Activated CD4-positive, alpha-beta T cell treated with anti-CD3 and anti-CD28 coated beads for 36 hours (primary cell): ENCODE data around the gene CA9. TPM values are rescaled to one million over a fixed set of nuclear protein-coding genes. Genes with fewer than 3 reads are reported as not detected.

ENCODE experiments used
- ATAC-seq: fragments of 200-7000 bp; cut with Tn5 transposase; one replicate; pipeline ENCODE4 v1.10.0; 2021; ENCODE audit warnings: mild to moderate bottlenecking, moderate library complexity
- CTCF ChIA-PET: fragments of 350-600 bp; sonication (Branson Sonifier 250); formaldehyde crosslinking; loops from one replicate; lab custom pipeline; 2021; ENCODE audit warnings: antibody characterized with exemption; lab: Charles Lee
- POLR2A ChIA-PET: fragments of 350-600 bp; sonication (Branson Sonifier 250); formaldehyde crosslinking; loops from one replicate; lab custom pipeline; 2021; ENCODE audit warnings: antibody characterized with exemption, inconsistent platforms; lab: Charles Lee
- DNase-seq: peaks from one replicate; pipeline ENCODE4 v3.0.0-alpha.2; 2020
- H3K27ac Mint-ChIP-seq: one replicate; pipeline ENCODE4 v1.8.0; 2021; ENCODE audit warnings: mixed read lengths
- H3K27me3 Mint-ChIP-seq: one replicate; pipeline ENCODE4 v1.8.0; 2021; ENCODE audit warnings: mixed read lengths
- H3K36me3 Mint-ChIP-seq: one replicate; pipeline ENCODE4 v1.8.0; 2021; ENCODE audit warnings: low read depth, mixed read lengths
- H3K4me1 Mint-ChIP-seq: one replicate; pipeline ENCODE4 v1.8.0; 2021; ENCODE audit warnings: mixed read lengths
- H3K4me3 Mint-ChIP-seq: one replicate; pipeline ENCODE4 v1.8.0; 2021; ENCODE audit warnings: mild to moderate bottlenecking, moderate library complexity, mixed read lengths
- H3K9me3 Mint-ChIP-seq: one replicate; pipeline ENCODE4 v1.8.0; 2021; ENCODE audit warnings: low read depth, mixed read lengths
- intact Hi-C, 2 experiments: fragments of 100-400 bp; cut with DNase I in 1 of 2; cut with micrococcal nuclease in 1 of 2; formaldehyde crosslinking; loops; one replicate each; pipeline versions ENCODE4 v1.14.2 to v1.15.1; 2022 to 2024; cut with DNase I, micrococcal nuclease
- total RNA-seq, 2 experiments: library from RNA; stranded (reverse); gene quantifications; one replicate each; pipeline ENCODE4 v1.2.3, GENCODE V29; 2021

The CA9 gene
- total RNA-seq, 2 experiments from 2014 or later, result 2.9 to 3.1 TPM

DNA sequence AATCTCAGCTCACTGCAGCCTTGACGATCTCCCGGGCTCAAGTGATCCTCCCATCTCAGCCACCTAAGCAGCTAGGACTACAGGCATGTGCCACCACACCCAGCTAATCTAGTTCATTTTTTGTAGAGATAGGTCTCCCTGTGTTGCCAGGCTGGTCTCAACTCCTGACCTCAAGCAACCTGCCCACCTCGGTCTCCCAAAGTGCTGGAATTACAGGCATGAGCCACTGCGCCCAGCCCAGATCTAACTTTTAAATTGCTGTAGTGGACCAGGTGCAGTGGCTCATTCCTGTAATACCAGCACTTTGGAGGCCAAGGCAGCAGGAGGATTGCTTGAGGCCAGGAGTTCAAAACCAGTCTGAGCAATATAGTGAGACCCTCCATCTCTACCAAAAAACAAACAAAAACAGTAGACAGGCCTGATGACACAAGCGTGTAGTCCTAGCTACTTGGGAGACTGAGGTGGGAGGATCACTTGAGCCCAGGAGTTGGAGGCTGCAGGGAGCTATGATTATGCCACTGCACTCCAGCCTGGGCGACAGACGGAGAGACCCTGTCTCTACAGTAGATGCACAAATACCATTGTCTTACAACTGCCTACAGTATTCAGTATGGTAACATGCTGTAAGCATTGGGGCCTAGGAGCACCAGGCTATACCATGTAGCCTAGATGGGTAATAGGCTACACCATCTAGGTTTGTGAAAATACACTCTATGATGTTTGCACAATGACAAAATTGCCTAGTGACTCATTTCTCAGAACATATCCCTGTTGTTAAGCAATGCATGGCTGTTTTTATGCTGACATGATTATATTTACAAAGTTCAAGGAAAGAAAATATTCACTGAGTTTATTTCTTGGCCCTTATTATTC lies 21.5 kb upstream of the CA9 start:
- Mint-ChIP-seq H3K36me3 (peaks cover 11% of the 10 kb centered on the region), H3K4me1 (peaks cover 58% of the 10 kb centered on the region), H3K9me3 (no peaks in the 10 kb centered on the region), H3K4me3 (no peak overlapping the region), H3K27ac (peak overlapping the region; percentile 97), H3K27me3 (no peaks in the 10 kb centered on the region)
- ChIA-PET CTCF (interaction anchor here (0.7 kb wide), 1 partner anchor 148 kb away, joined by 3 read pairs; no protein-coding TSS in a partner anchor), POLR2A (no interaction called here)
- ATAC-seq (peak; percentile 15), DNase-seq (no peak)
- intact Hi-C loops, result loop anchor here in 1 of 2 experiments (10.0 kb wide), 1 partner anchor 383 kb away; the partner anchor contains the start of gene RECK

DNA sequence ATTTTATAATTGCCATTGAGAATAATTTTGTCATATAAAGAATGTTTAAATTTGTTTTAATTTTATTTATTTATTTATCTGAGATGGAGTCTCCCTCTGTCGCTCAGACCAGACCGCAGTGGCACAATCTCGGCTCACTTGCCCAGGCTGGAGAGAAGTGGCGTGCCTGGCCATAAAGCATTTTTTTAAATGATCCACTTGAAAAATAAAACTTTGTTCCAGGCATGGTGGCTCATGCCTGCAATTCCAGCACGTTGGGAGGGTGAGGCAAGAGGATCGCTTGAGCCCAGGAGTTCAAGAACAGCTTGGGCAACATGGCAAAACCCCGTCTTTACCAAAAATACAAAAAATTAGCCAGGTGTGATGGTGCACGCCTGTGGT lies 20.9 kb upstream of the CA9 start:
- ChIA-PET POLR2A (no interaction called here), CTCF (no interaction called here)
- Mint-ChIP-seq H3K4me3 (no peak overlapping the region), H3K9me3 (no peaks in the 10 kb centered on the region), H3K36me3 (peaks cover 11% of the 10 kb centered on the region), H3K27ac (no peak overlapping the region), H3K27me3 (peaks cover under 1% of the 10 kb centered on the region), H3K4me1 (peaks cover 57% of the 10 kb centered on the region)
- no peak for ATAC-seq
- no peak for DNase-seq
- intact Hi-C loops, result loop anchor here in 1 of 2 experiments (10.0 kb wide), 1 partner anchor 382 kb away; the partner anchor contains the start of gene RECK

DNA sequence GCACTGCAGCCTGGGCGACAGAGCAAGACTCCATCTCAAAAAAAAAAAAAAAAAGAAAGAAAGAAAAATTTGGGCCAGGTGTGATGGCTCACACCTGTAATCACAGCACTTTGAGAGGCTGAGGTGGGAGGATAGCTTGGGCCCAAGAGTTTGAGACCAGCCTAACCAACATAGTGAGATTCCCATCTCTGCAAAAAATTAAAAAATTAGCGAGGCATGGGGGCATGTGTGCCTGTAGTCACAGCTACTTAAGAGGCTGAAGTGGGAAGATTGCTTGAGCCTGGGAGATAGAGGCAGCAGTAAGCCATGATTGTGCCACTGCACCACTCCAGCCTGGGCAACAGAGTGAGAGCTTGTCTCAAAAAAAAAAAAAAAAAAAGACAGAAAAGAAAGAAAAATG lies 20.1 kb upstream of the CA9 start:
- intact Hi-C loops, result loop anchor here in 1 of 2 experiments (10.0 kb wide), 1 partner anchor 381 kb away; the partner anchor contains the start of gene RECK
- Mint-ChIP-seq H3K4me3 (no peak overlapping the region), H3K27ac (no peak overlapping the region), H3K36me3 (peaks cover 11% of the 10 kb centered on the region), H3K9me3 (no peaks in the 10 kb centered on the region), H3K4me1 (peaks cover 51% of the 10 kb centered on the region), H3K27me3 (peaks cover 2% of the 10 kb centered on the region)
- DNase-seq (no peak), ATAC-seq (no peak)
- CTCF ChIA-PET, result interaction anchor here (0.6 kb wide), 2 partner anchors 693 to 1548 kb away, joined by 3 read pairs; no protein-coding TSS in a partner anchor
- POLR2A ChIA-PET, result no interaction called here

DNA sequence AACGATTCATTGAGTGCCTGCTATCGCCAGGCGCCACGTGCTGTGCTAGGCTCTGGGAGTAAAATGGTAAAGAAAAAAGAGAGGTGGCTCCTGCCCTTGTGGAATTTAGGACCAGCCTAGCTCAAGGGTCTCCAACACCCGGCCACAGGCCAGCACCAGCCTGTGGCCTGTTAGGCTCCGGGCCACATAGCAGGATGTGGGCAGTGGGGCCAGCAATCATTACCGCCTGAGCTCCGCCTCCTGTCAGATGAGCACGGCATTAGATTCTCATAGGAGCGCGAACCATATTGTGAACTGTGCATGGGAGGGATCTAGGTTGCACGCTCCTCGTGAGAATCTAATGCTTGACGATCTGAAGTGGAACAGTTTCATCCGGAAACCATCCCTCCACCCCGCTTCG lies 17.4 kb upstream of the CA9 start:
- H3K27me3 Mint-ChIP-seq, result peaks cover 2% of the 10 kb centered on the region
- DNase-seq (no peak), ATAC-seq (no peak)
- POLR2A ChIA-PET, result interaction anchor here (0.5 kb wide), 1 partner anchor 119 kb away, joined by 4 read pairs; no protein-coding TSS in a partner anchor
- CTCF ChIA-PET, result interaction anchor here (0.7 to 6.7 kb wide), 10 partner anchors 9 to 175 kb away, joined by 3 to 89 read pairs (median 12); partner anchors contain the start of gene SIT1
- H3K4me3 Mint-ChIP-seq, result no peak overlapping the region
- H3K9me3 Mint-ChIP-seq, result no peaks in the 10 kb centered on the region
- H3K4me1 Mint-ChIP-seq, result peaks cover 62% of the 10 kb centered on the region
- H3K36me3 Mint-ChIP-seq, result peaks cover 22% of the 10 kb centered on the region
- peak overlapping the region; percentile 23 for H3K27ac Mint-ChIP-seq
- intact Hi-C loops, result loop anchor here (5.0 to 10.0 kb wide), 9 partner anchors 39 to 669 kb away; partner anchors contain the start of genes CD72 (in 1 of the 2), CLTA (in 1 of the 2), DNAJB5 (in 1 of the 2) and GBA2 (in 1 of the 2)

DNA sequence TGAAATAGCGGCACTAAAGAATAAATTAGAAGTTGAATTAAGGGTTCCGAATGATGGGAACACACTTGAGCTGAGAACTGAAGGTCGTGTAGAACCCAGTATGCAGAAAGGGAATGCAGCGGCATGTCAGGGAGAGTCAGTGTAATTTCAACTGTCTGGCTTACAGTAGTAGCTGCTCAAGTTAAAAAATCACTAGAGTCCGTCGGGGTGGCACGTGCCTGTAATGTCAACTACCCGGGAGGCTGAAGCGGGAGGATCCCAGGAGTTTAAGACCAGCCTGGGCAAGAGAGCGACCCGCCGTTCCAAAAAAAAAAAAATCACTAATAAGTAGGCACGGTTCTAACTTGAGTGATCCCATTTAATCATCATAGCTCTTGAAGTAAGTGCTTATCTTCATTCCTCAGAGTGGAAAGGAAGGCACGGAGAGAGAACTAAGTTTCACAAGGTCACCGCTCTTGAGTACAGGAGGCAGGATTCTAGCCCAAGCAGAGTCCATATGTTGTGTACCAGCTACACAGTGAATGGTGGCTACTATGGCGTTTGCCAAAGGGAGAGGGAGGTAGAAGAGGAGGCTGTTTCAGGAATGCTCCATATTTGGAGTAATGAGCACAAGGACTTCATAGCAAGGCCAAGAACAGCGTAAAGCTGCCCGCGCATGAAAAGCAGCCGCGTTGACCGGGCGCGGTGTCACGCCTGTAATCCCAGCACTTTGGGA lies 16.7 kb upstream of the CA9 start:
- Mint-ChIP-seq H3K9me3 (no peaks in the 10 kb centered on the region), H3K27ac (peak overlapping the region; percentile 98), H3K27me3 (peaks cover 2% of the 10 kb centered on the region), H3K36me3 (peaks cover 26% of the 10 kb centered on the region), H3K4me3 (peak overlapping the region; percentile 80), H3K4me1 (peaks cover 60% of the 10 kb centered on the region)
- ChIA-PET POLR2A (interaction anchor here (1.2 to 1.4 kb wide), 2 partner anchors 8 to 76 kb away, joined by 3 to 4 read pairs; partner anchors contain the start of gene CREB3), CTCF (interaction anchor here (0.7 to 6.7 kb wide), 19 partner anchors 9 to 487 kb away, joined by 3 to 89 read pairs (median 5); partner anchors contain the start of genes CREB3, SIT1, TESK1 and TLN1)
- DNase-seq (no peak), ATAC-seq (no peak)
- intact Hi-C loops, result loop anchor here (1.0 to 10.0 kb wide), 13 partner anchors 10 to 670 kb away; partner anchors contain the start of genes CD72 (in 1 of the 2), CLTA (in 1 of the 2), CREB3 (in 1 of the 2) and DNAJB5 (in 1 of the 2)

DNA sequence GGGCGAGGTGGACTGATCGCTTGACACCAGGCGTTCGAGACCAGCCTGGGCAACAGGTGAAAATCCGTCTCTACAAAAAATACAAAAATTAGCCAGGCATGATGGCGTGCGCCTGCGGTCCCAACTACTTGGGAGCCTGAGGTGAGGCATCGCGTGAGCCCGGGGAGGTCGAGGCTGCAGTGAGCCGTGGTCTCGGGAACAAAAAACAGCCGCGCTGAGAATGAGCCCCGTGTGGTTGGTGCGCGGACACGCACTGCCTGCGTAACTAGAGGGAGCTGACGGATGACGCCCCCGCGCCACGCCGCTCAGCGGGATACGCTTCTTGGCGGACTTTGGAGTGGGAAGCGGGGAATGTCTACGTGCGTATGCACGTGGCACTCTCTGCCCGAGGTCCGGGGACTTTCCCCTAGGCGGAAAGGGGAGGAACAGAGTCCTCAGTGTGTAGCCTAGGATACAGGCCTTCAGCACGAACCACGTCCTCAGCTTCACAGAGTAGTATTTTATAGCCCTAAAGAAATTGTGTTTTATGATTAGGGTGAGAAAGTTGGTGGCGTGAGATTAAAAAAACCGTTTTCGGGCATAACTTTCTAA lies 16.1 kb upstream of the CA9 start, which contains the start of gene RMRP:
Gene RMRP (minus strand): TSS at position 474 of the 591 bp plus-strand sequence.
- DNase-seq (peak; percentile 97), ATAC-seq (peak; percentile 95)
- Mint-ChIP-seq H3K9me3 (no peaks in the 10 kb centered on the region), H3K27ac (peak within 1 kb of the TSS; percentile 98), H3K4me3 (peak within 1 kb of the TSS; percentile 80), H3K4me1 (peaks cover 64% of the 10 kb centered on the region), H3K27me3 (peaks cover 2% of the 10 kb centered on the region), H3K36me3 (peaks cover 31% of the 10 kb centered on the region)
- ChIA-PET CTCF (interaction anchor here (0.5 to 6.7 kb wide), 28 partner anchors 8 to 994 kb away, joined by 3 to 89 read pairs (median 4); partner anchors contain the start of genes CA9, CD72, CREB3 and SIT1), POLR2A (interaction anchor here (0.7 to 1.4 kb wide), 4 partner anchors 9 to 75 kb away, joined by 3 to 4 read pairs (median 3); partner anchors contain the start of gene CREB3)
- intact Hi-C loops, result loop anchor here (1.0 to 10.0 kb wide), 19 partner anchors 10 to 670 kb away; partner anchors contain the start of genes CREB3 (in 2 of the 2), GBA2 (in 2 of the 2), RGP1 (in 2 of the 2) and TLN1 (in 2 of the 2)

DNA sequence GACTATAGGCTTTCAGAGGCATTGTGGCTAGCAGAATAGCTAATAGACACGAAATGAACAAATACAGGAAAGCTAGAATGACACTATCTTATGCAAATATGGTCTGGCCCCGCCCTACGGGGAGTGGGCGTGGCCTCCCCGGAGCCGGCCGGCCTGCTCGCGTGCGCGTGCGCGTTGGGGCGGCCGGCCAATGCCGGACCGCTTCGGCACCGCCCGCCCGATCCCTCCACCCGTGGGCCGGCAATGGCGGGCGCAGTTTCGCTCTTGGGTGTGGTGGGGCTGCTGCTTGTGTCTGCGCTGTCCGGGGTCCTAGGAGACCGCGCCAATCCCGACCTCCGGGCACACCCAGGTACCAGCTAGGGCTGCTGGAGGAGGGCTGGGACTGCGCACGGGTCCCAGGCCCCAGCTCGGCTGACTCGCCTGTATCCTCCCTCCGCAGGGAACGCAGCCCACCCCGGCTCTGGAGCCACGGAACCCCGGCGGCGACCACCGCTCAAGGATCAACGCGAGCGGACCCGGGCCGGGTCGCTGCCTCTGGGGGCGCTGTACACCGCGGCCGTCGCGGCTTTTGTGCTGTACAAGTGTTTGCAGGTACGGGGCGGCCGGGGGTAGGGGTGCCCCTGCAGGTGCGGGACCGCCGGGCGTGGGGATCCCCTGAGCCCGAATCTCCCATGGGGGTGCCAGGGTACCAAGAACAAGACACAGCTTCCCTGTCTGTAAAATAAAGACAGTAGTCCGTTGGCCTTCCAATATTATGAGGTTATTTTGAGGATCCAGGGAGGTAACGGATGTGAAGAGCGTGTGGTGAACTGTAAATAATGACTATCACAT lies 15.4 kb upstream of the CA9 start, which contains the start of gene CCDC107:
Gene CCDC107 (plus strand): TSS at position 156 of the 831 bp plus-strand sequence. CDS start 88 bp downstream, at position 244.
- Mint-ChIP-seq H3K36me3 (peaks cover 37% of the 10 kb centered on the region), H3K4me3 (peak within 1 kb of the TSS; percentile 80), H3K4me1 (peaks cover 68% of the 10 kb centered on the region), H3K9me3 (no peaks in the 10 kb centered on the region), H3K27me3 (peaks cover 2% of the 10 kb centered on the region), H3K27ac (peak within 1 kb of the TSS; percentile 98)
- intact Hi-C loops, result loop anchor here (1.0 to 10.0 kb wide), 16 partner anchors 38 to 671 kb away; partner anchors contain the start of genes GBA2 (in 2 of the 2), RGP1 (in 2 of the 2), ATOSB (in 1 of the 2) and CD72 (in 1 of the 2)
- POLR2A ChIA-PET, result interaction anchor here (0.7 to 1.4 kb wide), 4 partner anchors 10 to 74 kb away, joined by 3 to 4 read pairs (median 3); partner anchors contain the start of gene CREB3
- ATAC-seq (peak; percentile 63), DNase-seq (peak; percentile 87)
- CTCF ChIA-PET, result interaction anchor here (0.5 to 6.7 kb wide), 33 partner anchors 8 to 1012 kb away, joined by 3 to 89 read pairs (median 4); partner anchors contain the start of genes CA9, CD72, CREB3 and GALT

DNA sequence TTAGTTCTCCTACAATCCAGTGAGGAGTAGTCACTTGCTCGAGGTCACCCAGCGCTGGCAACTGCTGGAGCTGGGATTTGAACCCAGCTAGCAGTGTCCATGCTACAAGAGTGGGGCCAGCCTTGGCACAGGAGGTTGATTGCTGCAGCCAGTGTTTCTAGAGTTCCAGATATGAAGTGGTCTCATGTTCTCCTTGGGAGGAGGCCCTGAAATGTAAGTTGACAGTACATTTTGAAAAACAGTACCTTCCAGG lies 14.8 kb upstream of the CA9 start:
- Mint-ChIP-seq H3K36me3 (peaks cover 37% of the 10 kb centered on the region), H3K27ac (peak overlapping the region; percentile 82), H3K9me3 (no peaks in the 10 kb centered on the region), H3K4me1 (peaks cover 72% of the 10 kb centered on the region), H3K4me3 (peak overlapping the region; percentile 80), H3K27me3 (peaks cover 2% of the 10 kb centered on the region)
- ChIA-PET CTCF (interaction anchor here (0.7 to 6.7 kb wide), 17 partner anchors 11 to 1013 kb away, joined by 3 to 89 read pairs (median 4); partner anchors contain the start of genes CREB3, GALT, SIT1 and TESK1), POLR2A (interaction anchor here (1.3 kb wide), 1 partner anchor 29 kb away, joined by 3 read pairs; no protein-coding TSS in a partner anchor)
- DNase-seq, result peak; percentile 45
- intact Hi-C loops, result loop anchor here (1.0 to 10.0 kb wide), 16 partner anchors 37 to 672 kb away; partner anchors contain the start of genes GBA2 (in 2 of the 2), RGP1 (in 2 of the 2), ATOSB (in 1 of the 2) and CD72 (in 1 of the 2)
- ATAC-seq, result peak; percentile 1

DNA sequence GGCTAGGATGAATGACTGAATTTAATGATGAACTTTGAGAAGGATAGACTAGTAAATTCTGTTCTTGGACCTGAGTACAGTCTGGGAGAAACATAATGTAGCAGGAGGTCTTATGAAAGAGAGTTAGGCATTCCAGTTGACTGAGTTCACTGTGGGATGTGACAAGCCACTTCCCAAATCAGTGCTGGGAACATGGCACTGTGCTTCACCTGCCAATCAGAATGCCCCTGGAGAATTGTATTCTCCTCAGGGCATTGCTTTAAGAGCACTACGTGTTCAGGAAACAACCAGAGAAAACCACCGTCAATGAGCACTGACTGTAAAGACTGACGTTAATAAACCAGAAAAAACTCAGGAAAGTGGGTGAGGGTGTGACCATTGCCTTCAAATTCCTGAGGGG lies 14.4 kb upstream of the CA9 start:
- DNase-seq (no peak), ATAC-seq (no peak)
- Mint-ChIP-seq H3K27me3 (peaks cover 2% of the 10 kb centered on the region), H3K36me3 (peaks cover 37% of the 10 kb centered on the region), H3K9me3 (no peaks in the 10 kb centered on the region), H3K4me3 (peak overlapping the region; percentile 80), H3K27ac (peak overlapping the region; percentile 82), H3K4me1 (peaks cover 76% of the 10 kb centered on the region)
- ChIA-PET CTCF (interaction anchor here (0.7 to 6.7 kb wide), 15 partner anchors 12 to 1013 kb away, joined by 3 to 89 read pairs (median 4); partner anchors contain the start of genes CREB3, GALT, SIT1 and TLN1), POLR2A (no interaction called here)
- intact Hi-C loops, result loop anchor here (2.0 to 10.0 kb wide), 11 partner anchors 38 to 672 kb away; partner anchors contain the start of genes GBA2 (in 2 of the 2), RGP1 (in 2 of the 2), ATOSB (in 1 of the 2) and CD72 (in 1 of the 2)
